MV-4-11 (cell line): ENCODE measurements around the gene NGDN.
A peak's percentile ranks its signal among the peaks of the same experiment; 100 is the strongest.
"Not testable (repeated sequence)": the region's sequence is repeated elsewhere in the genome, so short reads cannot be mapped to it uniquely, and the experiment has no call there.

Source experiments
- DNase-seq: peaks from one replicate; lab custom pipeline; 2025; lab: John Stamatoyannopoulos, UW

NGDN gene

DNA sequence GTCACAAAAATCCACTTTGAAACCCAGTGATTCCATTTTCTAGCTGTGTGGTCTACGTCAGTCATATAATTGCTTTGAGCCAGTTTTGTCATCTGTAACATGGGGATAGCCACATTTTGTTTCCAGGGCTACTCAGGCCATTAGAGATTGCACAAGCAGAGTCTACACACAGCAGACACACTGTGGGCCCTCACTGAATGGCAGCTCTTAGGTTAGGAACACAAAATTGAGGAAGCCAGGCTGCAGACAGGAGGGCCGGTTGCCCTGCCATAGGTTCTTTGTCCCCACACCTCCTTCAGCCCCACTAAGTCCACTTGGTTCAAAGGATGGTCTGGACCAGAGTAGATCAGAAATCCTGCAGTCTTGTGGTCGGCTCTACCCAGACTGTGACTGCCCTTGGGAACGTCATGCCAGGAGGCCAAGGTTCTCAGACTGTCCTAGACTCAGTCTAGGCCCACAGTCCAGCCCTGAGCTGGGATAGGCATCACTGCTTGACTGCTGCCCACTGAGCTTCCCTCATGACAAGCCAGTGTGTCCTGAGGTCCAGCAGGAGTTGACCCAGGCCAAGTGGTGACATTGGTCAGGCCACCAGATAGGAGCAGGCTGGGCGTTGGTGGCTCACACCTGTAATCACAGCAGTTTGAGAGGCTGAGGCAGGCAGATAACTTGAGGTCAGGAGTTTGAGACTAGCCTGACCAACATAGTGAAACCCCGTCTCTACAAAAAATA is 30.2 kb upstream of the NGDN start:
- peak; percentile 8 for DNase-seq

DNA sequence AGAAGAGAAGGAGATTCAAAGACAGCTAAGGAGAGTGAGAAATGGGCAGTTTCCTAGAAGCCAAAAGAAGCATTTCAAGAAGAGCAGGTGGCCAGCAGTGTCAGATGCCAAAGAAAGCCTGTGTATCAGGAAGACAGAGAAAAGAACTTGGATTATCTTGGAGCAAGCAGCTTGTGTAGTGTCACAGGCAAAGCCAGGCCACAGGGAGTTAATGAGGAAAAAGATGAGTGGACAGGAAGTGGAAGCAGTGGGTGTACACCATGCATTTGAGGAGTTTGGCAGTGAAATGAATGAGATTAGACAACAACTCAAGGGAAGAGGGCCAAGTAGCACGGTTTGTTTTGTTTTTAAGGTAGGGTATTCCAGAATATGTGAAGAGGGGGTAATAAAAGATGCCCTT is 28.4 kb upstream of the NGDN start:
- DNase-seq, result no peak

DNA sequence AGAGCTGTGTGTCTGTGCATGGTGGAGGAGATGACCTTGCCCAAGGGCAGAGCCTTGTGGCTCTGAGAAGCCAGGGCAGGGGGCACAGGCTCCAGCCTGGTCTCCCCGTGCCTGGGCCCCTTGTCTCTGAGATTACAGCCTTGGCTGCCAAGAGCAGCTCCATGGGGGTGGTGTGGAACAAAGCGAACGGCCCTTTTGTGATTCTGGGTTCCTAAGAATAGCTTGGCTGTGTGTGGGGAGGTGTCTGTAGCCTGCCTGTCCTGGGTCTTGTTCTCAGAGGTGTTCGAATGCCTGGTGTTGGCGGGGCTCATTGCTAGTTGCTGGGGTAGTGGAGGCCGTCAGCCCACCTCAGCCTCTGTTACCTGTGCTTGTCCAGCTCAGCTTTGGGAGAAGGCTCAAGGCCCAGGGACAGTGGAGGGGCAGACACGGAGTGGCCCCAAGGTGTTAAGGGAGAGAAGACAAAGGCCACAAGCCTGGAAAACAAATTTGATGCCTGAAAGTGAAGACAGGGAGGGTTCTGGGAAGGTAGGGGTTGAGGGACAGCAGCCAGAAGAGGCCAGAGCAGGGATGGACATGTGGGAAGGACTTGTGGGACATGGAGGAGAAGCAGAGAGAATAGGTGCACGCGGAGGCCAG is 26.7 kb upstream of the NGDN start:
- no peak for DNase-seq

DNA sequence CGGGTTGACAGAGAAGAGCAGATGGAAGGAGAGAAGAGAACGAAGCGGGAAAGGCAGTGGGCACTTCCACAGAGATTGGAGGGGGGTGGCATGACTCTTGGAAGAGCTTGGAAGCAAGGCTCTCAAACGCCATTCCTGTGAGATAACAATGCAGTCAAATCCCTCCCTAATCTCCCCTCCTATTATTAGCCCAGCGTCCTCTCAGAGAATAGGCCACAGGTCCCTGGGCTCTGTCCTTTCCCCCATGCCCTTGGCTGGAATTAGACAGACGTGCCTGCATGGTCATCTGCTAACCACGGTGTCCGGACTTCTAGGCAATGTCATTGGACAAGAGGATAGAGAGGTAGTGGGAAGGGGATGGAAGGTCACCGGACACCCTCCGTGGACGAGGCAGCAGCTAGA is 26.1 kb upstream of the NGDN start:
- DNase-seq, result no peak

DNA sequence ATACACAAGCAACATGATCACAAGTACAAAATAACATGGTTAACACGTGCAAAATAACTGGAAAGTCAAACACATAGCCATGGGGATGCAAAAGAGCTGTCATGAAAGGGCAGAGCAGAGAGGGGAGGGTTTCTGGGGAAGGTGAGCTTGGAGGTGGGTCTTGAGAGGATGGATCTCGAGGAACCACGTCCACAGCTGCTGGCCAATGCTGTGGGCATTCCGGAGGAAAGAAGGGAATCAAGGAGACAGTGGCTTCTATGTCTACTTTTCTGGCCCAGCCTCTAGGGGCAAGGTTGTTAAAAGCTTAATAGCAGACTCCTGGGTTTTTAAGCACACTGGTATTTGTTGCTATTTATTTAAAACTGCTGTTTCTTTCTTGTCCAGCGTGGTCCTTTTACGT is 25.6 kb upstream of the NGDN start:
- no peak for DNase-seq

DNA sequence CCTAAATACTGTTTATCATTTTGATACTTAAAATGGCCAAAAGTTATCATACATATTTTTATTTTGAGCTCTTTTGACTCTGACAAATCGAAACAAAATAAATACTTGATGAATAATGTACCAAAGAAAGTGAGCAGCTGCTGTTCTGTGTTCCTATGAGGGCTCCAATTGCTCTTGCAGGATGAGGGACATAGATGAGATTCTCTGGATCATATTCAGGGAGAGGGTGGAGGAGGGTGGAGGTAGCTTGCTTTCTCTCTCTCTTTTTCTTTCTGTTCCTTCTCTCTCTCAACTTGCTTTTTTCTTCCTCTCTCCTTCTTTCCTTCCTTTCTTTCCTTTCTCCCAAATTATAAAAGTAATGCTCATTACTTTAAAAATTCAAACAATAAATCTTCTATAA is 25.2 kb upstream of the NGDN start:
- no peak for DNase-seq

DNA sequence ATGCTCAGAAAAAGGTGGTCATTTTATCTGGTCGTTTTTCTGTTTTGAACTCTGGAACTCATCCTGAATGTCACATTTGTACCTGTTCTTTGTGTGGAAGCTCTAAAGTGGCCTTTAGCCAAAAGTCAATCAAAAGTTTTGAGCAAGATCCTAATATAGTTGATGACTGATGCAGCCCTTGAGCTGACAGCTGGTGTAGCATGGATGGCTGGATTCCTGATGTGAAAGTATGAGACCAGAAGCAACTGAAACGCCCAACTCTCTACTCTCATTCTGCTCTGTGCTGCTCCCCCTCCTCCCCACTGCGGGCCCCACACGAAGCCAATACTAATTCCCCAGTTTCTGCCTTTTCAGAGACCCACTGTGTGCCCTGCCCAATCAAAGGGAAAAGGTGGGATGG is 23.7 kb upstream of the NGDN start:
- DNase-seq, result no peak

DNA sequence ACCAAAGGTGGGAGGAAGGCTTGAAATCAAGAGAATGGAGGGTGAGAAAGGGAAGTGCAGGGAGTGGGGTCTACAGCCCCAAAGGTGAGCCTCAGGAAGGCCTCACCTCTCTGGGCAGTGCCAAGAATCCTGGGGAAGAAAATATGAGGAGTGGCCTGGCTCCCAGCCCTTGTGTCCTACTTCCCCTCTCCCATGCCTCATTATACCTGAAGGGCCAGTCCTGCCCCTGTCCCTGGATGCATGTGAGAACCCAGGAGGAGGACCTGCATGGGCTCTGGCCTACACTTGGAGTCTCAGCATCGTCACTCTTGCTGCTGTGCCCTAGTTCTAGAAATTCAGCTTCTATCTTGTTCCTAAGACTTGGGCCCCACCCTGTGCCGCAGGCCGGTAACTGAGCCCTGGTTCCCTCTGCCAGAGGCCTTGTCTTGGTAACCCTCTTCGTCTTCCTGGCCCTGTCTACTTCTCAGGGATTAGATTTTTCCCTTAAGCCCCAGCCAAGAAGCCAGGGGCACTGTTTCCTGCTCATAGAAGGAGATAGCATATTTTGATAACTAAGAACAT is 23.1 kb upstream of the NGDN start:
- DNase-seq, result no peak

DNA sequence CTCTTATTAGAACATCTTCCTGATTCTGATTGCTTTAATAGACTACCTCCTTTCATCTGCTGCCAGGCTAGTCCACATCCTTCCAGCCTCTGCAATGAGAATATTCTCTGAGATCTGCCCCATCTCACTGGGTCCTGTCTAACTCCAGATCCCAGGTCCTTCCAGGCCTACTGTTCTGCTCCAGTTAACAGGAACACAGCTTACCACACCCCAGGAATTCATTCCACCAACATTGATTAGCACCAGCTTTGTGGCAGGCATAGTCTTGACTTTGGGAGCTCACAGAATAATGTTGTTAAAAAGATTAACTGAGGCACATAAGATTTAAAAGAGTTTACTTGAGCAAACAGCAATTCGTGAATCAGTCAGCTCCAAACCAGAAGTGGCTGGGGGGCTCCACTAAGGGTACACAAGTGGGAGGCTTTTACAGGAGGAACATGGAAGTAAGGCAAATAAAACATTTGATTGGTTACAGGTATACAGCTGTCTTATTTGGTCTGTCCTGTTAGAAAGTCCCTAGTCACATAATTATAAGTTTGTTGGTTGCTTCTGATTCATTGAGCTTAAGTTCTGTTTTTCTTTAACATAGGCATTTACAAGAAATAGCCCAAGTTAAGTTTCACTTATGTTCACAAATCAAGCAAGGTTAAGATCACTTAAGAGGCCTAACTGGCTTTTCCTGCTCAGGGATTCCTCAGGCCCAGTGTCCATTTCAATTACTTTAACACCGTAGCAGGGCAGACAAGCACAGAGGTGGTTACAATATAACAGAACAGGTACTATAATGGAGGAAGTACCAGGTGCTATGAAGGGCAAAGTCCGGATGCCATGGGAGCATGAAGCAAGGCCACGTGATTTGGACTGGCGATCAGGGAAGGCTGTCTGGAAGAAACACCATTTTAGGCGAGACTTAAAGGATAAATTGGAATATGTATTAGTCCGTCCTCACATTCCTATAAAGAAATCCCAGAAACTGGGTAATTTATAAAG is 21.8 kb upstream of the NGDN start:
- no peak for DNase-seq

DNA sequence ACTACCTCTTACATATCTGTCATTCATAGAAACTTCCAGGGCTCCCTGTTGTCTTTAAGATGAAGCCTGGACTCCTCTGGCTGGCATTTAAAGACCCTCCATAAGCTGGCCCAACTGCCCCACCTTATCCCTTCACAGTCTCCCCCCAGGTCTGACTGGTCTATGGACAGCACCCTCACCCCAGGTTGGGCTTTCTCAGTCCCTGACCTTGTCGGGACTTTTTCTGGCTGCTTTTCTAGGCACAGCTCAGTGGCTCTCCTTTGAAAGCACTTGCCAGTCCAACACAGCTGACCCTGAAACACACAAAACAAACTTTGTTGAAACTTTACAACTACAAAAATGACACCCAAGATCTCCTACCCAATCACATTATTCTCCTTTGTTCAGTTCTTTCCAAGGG is 20.2 kb upstream of the NGDN start:
- DNase-seq, result no peak

DNA sequence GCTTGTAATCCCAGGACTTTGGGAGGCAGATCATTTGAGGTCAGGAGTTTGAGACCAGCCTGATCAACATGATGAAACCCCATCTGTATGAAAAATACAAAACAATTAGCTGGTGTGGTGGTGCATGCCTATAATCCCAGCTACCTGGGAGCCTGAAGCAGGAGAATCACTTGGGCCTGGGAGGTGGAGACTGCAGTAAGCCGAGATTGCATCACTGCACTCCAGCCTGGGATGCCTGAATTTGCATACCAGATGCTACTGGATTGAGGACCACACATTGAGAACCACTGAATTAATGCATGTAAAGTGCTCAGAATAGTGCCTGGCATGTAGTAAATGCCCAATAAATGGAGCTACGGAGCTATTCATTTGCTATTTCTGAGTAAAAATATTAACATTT is 19.1 kb upstream of the NGDN start:
- no peak for DNase-seq

DNA sequence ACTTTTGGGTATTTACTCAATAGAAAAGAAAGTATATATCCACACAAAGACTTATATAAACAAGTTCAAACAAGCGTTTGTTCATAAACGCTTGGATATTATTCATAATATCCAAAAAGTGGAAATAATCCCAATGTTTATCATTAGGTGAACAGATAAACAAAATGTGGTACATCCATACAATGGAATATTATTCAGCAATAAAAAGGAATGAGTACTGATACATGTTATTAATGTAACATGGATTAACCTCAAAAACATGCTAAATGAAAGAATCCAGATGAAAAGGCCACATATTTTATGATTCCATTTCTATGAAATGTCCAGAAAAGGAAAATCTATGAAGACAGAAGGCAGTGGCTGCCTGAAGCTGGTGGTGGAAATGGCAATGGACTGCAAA is 17.3 kb upstream of the NGDN start:
- no peak for DNase-seq

DNA sequence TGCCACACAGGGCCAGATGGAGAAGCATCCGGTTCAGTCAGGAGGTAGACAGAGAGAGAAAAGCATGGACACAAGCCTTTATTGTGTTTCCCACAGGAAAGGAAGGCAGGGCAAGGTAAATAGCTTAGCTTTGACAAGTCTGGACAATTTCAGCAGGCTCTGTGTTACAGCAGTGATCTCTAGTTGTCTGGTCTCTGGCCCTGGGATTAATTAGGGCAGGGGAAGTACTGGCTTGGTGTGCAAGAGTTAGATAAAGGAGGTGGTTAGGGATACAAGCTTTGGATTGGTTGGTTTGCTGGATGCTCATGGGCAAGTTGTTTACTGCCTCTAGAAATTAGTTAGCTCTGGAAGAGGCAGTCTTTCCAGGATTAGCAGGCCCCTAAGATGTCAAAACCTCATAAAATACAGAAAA is 15.1 kb upstream of the NGDN start:
- DNase-seq, result no peak

DNA sequence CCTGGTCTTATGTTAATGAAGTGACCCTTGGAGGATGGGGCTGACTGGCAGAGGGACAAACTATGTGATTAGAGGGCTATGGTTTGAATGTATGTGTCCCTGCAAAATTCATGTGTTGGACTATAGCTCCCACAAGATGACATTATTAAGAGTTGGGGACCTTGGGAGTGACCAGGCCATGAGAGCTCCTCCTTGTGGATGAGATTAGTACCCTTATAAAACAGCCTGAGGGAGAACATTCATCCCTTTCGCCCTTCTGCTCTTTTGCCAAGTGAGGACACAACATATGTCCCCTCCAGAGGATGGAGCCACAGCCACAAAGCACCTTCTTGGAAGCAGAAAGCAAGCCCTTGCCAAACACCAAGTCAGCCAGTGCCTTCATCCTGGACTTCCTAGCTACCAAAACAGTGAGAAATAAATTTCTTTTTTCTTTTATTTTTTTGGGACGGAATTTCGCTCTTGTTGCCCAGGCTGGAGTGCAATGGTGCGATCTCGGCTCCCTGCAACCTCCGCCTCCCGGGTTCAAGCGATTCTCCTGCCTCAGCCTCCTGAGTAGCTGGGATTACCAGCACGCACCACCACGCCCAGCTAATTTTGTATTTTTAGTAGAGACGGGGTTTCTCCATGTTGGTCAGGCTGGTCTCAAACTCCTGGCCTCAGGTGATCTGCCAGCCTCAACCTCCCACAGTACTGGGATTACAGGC is 12.5 kb upstream of the NGDN start:
- not testable (repeated sequence) for DNase-seq

DNA sequence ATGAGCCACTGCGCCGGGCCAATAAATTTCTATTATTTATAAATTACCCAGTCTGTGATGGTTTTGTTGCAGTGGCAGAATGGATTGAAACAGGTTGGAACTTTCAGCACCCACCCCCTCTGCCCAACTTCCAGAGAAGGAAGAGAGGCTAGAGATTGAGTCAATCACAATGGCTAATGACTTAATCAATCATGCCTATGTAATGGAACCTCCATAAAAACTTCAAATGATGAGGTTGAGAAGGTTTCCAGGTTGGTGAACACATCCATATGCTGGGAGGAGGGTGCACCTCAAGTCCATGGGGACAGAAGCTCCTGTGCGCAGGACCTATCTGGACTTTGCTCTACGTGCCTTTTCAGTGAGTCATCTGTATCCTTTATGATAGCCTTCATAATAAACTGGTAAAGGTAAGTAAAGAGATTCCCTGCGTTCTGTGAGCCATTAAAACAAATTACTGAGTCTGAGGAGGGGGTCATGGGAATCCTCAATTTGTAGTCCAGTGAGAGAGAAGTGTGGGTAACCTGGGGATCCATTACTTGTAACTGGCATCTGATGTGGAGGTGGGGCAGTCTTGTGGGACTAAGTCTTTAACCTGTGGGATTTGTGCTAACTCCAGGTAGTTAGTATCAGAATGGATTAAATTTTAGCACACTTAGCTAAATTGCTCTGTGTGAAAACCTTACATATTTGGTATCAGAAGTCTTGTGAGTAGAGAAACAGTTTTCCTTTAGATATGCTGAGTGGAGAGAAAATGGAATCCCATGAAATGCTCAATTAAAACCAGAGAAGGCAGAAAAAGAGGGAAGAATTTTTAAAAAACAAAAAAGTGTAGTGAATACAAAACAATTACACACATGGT is 11.7 kb upstream of the NGDN start:
- no peak for DNase-seq

DNA sequence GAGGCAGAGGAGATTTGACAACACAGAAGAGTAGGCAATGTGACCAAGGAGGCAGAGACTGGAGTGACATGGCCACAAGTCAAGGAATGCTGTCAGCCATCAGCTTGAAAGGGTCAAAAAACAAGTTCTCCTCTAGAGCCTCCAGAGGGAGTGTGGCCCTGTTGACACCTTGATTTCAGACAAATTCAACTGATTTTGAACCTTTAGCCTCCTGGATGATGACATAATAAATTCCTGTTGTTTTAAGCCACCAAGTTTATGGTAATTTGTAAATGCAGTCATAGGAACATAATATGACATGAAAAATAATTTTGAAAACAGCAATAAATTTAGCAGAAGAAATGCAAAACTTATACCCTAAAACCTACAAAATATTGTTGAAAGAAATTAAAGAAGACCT is 8.5 kb upstream of the NGDN start:
- no peak for DNase-seq

DNA sequence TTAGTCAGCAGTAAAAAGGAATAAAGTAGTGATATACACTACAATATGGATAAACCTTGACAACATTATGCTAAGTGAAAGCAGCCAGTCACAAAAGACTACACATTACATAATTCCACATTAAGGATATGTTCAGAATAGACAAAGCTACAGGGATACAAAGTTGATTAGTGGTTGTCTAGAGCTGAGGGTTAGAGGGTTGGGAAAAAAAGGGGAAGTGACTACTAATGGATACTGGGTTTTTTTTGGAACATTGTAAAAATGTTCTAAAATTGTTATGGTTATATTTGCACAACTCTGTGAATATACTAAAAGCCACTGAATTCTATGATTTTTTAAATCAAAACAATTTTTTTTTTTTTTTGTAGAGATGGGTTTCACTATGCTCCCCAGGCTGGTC is 4.8 kb upstream of the NGDN start:
- peak; percentile 82 for DNase-seq

DNA sequence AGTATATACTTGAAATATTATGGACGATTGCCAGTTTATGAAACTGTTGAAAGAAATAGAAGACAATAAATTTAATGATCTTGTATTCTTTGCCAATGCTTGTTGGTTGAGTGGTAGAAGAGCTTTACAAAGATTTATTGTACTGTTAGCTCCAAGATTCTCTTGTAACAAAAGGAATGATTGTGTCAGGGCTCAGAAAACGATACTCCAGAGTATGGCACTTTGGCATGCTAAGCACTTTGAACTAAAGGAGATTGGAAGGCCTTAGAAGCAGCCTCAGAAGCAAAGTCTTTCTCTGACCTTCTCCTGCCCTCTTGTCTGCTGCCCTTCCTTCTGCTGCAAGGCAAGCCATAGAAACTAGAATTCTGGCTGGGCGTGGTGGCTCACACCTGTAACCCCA is 4.2 kb upstream of the NGDN start:
- DNase-seq, result no peak

DNA sequence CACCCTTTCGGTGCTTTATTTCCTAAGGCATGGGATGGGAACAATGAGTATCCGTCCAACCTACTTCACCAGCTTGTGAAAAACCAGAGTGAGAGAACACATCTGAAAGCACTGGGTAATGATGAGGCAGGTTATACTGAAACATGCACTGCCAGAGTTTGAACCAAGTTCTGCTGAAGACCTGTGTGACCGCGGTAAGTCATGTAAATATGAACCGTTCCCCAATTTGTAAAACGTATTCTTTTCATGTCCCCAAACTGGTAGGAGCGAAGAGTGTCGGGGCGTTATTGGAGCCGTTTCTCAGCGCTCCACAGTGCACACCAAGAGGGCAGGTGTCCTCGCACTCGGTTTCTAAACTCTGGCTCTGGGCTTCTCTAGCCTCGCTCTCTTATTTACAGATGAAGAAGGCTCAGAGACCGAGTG is 788 bp upstream of the NGDN start:
- DNase-seq, result no peak

DNA sequence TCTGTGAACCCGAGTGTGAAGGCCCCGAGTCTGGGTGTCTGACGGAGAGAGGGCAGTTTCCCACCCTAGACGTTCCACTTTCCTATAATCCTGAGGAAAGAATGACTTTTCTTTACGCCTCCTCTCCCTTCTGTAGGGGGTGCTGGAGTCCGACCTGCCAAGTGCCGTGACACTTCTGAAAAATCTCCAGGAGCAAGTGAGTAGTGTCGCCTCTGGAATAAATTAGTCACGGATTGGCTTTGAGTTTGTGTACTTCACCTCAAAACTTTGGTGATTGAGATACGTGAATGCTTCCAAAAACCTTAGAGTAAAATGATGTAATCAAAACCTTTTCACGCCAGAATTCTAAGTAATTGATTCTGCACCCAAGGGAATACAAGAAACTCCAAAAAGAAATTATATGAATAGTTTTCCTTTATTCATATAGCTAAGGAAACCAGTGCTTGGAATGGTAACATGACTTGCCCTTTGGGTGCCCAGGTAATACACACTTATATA is 452 bp downstream of the NGDN start:
- no peak for DNase-seq

DNA sequence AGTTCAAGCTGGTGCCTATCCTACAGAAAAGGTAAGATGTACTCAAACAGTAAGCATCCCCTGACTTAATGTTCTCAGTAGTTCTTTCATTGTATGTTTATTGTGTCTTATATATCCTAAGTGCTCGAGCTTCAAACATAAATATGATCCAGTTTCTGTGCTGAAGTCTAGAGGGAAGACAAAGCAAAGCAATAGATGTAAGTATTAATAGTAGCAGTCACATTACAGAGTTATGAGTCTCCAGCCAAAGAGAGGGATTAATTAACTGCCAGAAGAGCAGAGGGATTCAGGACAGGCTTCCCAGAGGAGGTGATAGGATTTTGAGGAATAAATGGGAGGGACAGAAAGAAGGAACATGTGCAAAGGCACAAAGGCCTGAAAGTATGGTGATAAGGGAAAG is 1.4 kb downstream of the NGDN start:
- no peak for DNase-seq
